Endometrial microvascular endothelial cells (primary cell): ENCODE results near the gene ZNF664. TPM values are rescaled to one million over a fixed set of nuclear protein-coding genes. Genes with fewer than 3 reads are reported as not detected.

Experiments used
- in situ Hi-C: cut with HindIII; loops from 2 replicates; pipeline ENCODE4 v1.10.0; 2017; ENCODE audit warnings: low sequenced_read_pairs, low pct_unique_long_range_greater_than_20kb; ENCODE audit errors: inconsistent ontology term
- total RNA-seq: library from RNA; depleted of rRNA; stranded (reverse); fragments of >200 nt; gene quantifications from one replicate; pipeline ENCODE4 v1.2.3, GENCODE V29; 2015; ENCODE audit errors: inconsistent ontology term

Gene ZNF664
- total RNA-seq, 1 donor from 2014 or later, result 34.5 TPM

GRCh38 chr12:123951467-123951866 is 21.5 kb upstream of the ZNF664 start:
- in situ Hi-C loops, result no loop called here

GRCh38 chr12:123952037-123952436 is 21.0 kb upstream of the ZNF664 start:
- in situ Hi-C loops, result no loop called here

- in situ Hi-C loops, result no loop called here
Measured at GRCh38 chr12:123954647-123955350, 18.2 kb upstream of the ZNF664 start.

- in situ Hi-C loops, result no loop called here
Measured at GRCh38 chr12:123956249-123956648, 16.8 kb upstream of the ZNF664 start.

- in situ Hi-C loops, result no loop called here
Measured at GRCh38 chr12:123957196-123957595, 15.8 kb upstream of the ZNF664 start.

GRCh38 chr12:123958462-123958861 is 14.6 kb upstream of the ZNF664 start:
- in situ Hi-C loops, result no loop called here

GRCh38 chr12:123958876-123959275 is 14.1 kb upstream of the ZNF664 start:
- in situ Hi-C loops, result no loop called here

GRCh38 chr12:123960029-123960735 is 12.8 kb upstream of the ZNF664 start:
- in situ Hi-C loops, result no loop called here

GRCh38 chr12:123960856-123961255 is 12.2 kb upstream of the ZNF664 start:
- in situ Hi-C loops, result no loop called here

GRCh38 chr12:123961585-123962345 is 11.2 kb upstream of the ZNF664 start:
- in situ Hi-C loops, result no loop called here

- in situ Hi-C loops, result no loop called here
Measured at GRCh38 chr12:123962513-123962912, 10.5 kb upstream of the ZNF664 start.

GRCh38 chr12:123963821-123964220 is 9.2 kb upstream of the ZNF664 start:
- in situ Hi-C loops, result no loop called here

- in situ Hi-C loops, result no loop called here
Measured at GRCh38 chr12:123965382-123965781, 7.6 kb upstream of the ZNF664 start.

GRCh38 chr12:123966596-123966995 is 6.4 kb upstream of the ZNF664 start:
- in situ Hi-C loops, result no loop called here

- in situ Hi-C loops, result no loop called here
Measured at GRCh38 chr12:123967121-123967586, 5.9 kb upstream of the ZNF664 start.

GRCh38 chr12:123971449-123971769 is 1.6 kb upstream of the ZNF664 start:
- in situ Hi-C loops, result no loop called here

GRCh38 chr12:123971770-123972456 is 1.1 kb upstream of the ZNF664 start:
- in situ Hi-C loops, result no loop called here

GRCh38 chr12:123973552-123974341 is 732 bp downstream of the ZNF664 start:
- in situ Hi-C loops, result no loop called here
